Stomach (tissue), 4 donors: Measurements from ENCODE around the gene SF3B6.

Experiments
- CTCF ChIP-seq, 7 experiments: fragments of 450-650 bp in 4 of 7; fragments of 200-600 bp in 3 of 7; sonication (generic) in 3 of 7; IDR thresholded peaks; one replicate each; pipeline ENCODE4 v1.5.1; 2016 to 2019; ENCODE audit warnings: antibody characterized with exemption in 7 of 7, control low read depth in 2 of 7, mild to moderate bottlenecking in 1 of 7
- POLR2A ChIP-seq, 4 donors: fragments of 450-650 bp; IDR thresholded peaks; one replicate each; pipeline ENCODE4 v1.6.1; 2016; ENCODE audit warnings: antibody characterized with exemption in 4 of 4, control low read depth in 2 of 4, mild to moderate bottlenecking in 1 of 4, moderate library complexity in 1 of 4

- no peak for TF ChIP-seq CTCF (IDR thresholded peaks at IDR 0.05)
- no peak for TF ChIP-seq POLR2A (IDR thresholded peaks at IDR 0.05)
Measured at GRCh38 chr2:24020244-24020643, 55.9 kb downstream of the SF3B6 start.
